ENCODE measurements around the gene CTXN1.
"Not testable (repeated sequence)": the region's sequence is repeated elsewhere in the genome, so short reads cannot be mapped to it uniquely, and the experiment has no call there.

The CTXN1 gene

DNA sequence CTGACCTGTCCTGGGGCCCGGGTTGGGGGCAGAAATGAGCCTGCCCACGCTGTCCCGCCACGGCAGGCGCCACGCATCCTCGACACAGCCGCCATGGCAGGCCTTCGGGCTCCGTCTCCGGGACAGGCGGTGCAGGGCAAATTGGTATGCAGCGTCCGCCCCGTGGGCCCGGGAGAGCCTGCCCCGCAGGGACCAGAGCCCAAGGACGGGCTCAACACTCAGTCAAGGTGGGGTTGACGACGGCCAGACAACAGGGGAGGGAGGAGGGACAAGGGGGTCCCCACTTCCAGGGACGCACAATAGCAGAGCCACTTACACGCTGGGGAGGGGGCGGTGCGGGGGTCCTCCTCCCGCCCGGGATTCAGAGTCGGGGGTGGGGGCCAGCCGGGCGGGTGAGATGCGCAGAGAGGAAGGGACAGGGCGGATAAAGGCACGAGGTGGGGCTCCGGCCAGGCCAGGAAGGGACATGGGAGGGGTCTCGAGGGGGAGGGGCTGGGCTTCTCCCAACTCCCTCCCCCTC, 1.2 kb downstream of the CTXN1 start:
- FAIRE-seq: no peak

GRCh38 chr19:7924241-7924640, 1.7 kb downstream of the CTXN1 start:
- FAIRE-seq: no peak

DNA sequence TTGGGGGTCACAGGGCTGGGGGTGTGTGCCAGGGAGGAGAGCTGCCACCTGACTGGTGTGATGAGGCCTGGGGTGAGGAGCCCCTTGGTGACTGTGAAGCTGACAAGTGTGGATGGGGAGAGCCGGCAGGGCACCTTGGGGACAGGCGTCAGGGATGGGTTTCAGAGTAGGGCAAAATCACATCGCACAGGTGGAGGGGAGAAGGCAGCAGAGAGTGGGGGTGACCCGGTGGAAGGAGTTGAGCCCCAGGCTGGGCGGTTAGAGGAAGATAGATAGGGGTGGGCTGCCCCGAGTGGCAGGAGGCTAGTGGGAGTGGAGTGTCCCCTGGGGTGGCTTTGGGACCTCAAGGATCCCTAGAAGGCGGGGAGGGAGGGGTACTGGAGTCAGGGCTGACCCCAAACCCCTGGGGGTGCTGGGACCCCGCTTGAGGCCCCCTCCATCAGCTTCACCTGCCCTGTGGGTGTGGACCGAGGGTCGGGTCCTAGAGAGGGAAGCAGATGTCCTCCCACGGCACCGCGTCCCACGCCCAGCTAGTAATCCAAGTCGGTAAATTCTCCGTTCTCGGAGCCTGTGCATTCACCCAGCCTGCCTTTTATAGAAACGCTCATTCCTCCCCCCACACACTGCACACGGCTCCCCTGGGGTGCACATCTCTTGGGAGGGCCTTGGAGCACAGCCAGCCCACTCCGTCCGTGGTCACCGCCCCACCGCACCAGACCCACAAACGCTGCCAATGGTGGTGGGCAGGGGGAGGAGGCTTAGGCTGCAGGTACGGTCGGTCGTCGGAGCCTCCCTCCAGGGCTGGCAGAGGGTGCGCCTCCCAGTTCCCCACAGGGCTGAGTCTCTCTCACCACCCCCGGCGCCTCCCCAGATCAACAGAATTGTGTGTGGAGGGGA, 2.4 kb downstream of the CTXN1 start:
- FAIRE-seq: no peak

DNA sequence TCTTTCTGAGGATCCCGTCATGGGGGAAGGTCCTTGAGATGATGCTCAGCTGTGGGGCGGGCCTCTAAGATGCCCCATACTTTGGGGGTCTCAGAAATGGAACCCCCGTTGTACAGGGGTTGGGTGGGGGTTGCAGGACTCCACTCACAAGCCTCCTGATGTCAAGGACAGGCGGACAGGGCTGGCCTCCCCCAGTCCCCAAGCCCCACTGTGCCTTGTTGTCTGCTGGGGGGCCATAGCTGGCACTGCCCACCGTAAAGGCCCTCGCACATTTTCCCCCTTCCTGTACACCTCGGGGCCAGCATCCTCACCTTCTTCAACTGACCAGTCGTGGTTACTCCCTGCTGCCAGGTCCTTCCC, 3.1 kb downstream of the CTXN1 start:
- no peak for FAIRE-seq

DNA sequence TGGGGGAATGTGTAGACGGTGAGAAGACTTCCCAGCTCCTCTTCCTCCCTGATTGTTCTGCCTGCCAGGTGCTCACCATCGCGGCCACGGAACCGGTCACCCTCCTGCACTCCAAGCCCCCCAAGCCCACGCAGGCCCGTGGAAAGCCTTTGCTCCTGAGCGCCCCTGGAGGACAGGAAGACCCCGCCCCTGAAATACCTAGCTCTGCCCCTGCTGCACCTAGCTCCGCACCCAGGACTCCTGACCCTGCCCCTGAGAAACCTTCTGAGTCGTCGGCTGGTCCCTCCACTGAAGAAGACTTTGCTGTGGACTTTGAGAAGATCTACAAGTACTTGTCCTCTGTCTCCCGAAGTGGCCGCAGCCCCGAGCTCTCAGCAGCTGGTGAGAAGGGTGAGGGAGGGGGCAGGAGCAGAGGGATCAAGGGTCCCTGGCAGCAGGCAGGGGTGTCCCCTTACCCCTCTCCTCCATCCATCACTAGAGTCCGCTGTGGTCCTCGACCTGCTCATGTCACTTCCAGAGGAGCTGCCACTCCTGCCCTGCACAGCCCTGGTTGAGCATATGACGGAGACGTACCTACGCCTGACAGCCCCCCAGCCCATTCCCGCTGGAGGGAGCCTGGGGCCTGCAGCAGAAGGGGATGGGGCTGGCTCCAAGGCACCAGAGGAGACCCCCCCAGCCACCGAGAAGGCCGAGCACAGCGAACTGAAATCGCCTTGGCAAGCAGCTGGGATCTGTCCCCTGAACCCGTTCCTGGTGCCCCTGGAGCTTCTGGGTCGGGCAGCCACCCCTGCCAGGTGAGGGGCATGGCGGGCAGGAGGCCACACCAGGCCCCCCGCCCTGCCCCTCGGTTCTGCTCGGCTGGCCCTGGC, 3.7 kb downstream of the CTXN1 start:
- no peak for FAIRE-seq

- FAIRE-seq: no peak
Measured at GRCh38 chr19:7921302-7921966, 4.5 kb downstream of the CTXN1 start.

DNA sequence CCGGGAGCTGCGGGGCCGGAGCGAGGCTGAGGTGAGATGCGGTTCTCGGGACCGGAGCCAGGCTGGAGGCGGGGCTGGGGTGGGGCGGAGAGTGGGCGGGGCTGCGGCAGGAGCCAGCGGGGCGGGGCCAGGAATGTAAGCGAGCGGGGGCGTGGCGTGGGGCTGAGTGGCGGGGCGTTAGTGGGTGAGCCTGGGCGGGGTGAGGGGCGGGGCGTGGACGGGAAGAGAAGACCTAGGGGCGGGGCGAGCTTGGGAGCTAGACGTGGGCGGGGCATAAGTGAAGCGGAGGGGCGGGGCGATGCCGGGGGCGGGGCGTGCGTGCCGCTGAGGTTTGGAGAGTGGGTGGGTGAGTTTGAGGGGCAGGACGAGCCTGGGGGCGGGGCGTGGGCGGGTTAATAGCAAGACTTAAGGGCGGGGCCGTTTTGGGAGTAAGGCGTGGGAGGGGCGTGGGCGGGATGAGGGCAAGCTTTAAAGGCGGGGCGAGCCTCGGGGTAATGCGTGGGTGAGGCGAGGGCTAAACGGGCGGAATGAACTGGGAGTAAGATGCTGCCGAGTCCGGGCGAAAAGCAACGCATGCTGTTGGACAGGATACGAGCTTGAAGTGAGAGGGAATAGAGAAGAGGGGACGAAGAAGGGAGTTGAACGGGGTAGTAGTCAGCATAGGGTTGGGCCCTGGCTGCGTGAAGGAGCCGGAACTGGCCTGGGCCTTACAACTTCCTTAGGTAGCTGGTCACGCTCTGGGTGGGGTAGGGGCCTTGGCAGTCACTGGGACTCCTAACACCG, 5.2 kb downstream of the CTXN1 start:
- no peak for FAIRE-seq

GRCh38 chr19:7919610-7920518, 6.1 kb downstream of the CTXN1 start, which contains the start of gene SNAPC2:
TSS of gene SNAPC2 (plus strand) at chr19:7920338. CDS start at chr19:7920367, 29 bp downstream.
- peak; percentile 55 for FAIRE-seq

GRCh38 chr19:7918615-7919421, 7.1 kb downstream of the CTXN1 start:
- FAIRE-seq: no peak

DNA sequence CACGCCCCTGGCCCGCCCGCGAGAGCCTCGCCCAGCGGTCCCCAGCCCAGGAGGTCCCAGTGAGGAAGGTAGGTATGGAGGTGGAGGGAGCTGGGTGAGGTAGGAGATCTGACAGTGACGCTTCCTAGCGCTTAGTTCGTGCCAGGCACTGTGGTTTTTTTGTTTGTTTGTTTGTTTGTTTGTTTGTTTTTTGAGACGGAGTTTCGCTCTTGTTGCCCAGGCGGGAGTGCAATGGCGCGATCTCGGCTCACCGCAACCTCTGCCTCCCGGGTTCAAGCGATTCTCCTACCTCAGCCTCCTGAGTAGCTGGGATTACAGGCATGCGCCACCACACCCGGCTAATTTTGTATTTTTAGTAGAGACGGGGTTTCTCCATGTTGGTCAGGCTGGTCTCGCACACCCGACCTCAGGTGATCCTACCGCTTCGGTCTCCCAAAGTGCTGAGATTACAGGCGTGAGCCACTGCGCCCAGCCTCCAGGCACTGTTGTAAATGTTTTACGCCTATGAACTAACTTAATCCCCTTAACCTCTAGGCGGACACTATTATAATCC, 7.8 kb downstream of the CTXN1 start:
- FAIRE-seq: not testable (repeated sequence)

- no peak for FAIRE-seq
Measured at GRCh38 chr19:7917267-7918061, 8.5 kb downstream of the CTXN1 start.

DNA sequence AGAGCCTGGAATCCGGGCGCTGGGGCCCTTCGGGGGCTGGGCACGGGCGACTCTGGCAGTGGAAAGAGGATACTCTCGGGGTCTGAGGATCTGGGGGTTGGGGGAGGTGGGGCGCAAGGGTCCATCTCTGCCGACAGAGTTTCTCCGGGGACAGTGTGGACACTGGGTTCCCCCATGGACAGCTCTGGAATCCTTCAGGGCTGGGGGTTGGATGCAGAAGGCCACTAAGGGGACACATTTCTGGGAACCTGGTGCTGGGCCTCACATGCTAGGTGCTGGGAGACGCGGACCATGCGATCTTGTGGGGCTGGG, 9.0 kb downstream of the CTXN1 start:
- FAIRE-seq: no peak

DNA sequence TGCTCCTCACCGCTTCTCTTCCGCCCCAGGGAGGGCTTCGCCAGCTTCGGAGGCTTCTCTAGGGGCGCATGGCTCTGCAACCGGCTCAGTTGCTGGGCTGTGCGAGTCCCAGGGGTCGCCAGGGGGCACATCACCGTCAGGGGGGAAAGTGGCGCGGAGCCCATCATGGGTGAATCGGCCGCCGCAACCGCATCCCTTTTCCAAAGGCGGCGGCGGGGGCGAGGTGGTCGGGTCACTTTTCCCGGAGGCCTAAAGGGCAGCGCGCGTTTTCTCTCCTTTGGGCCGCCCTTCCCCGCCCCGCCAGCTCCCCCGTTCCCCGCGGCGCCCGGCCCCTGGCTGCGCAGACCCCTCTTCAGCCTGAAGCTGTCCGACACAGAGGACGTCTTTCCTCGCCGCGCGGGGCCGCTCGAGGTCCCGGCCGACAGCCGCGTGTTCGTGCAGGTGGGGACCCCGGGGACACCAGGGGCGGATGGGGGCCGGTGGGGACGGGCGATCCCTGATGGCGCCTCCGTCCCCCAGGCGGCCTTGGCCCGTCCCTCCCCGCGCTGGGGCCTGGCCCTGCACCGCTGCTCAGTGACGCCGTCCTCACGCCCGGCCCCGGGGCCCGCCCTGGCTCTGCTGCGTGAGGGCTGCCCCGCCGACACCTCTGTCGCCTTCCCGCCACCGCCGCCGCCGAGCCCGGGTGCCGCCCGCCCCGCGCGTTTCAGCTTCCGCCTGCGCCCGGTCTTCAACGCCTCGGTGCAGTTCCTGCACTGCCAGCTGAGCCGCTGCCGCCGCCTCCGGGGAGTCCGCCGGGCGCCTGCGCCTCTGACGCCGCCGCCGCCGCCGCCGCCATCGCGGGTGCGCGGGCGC, 9.6 kb downstream of the CTXN1 start:
- no peak for FAIRE-seq

GRCh38 chr19:7915250-7916102, 10.5 kb downstream of the CTXN1 start:
- FAIRE-seq: no peak

DNA sequence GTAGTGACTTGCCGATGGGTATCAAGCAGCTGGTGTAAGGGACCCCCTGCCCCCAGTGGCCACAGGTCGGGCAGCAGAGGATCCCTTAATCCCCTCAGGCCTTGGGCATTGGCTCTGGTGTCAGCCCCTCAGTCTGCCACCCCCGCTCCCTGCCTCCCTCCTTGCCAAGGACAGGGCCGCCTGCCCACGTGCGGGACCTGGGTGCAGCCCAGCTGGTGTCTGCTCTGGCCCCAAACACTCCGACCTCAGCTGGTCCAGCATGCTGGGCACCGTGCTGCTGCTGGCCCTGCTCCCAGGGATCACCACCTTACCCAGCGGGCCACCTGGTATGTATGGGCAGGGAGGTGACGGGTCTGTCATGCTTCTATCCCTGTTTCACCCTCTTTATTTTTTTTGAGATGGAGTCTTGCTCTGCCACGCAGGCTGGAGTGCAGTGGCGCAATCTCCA, 11.3 kb downstream of the CTXN1 start, which contains the start of gene TGFBR3L:
TGFBR3L (plus strand) TSS at position 233 of the 448 bp plus-strand sequence.
- no peak for FAIRE-seq

DNA sequence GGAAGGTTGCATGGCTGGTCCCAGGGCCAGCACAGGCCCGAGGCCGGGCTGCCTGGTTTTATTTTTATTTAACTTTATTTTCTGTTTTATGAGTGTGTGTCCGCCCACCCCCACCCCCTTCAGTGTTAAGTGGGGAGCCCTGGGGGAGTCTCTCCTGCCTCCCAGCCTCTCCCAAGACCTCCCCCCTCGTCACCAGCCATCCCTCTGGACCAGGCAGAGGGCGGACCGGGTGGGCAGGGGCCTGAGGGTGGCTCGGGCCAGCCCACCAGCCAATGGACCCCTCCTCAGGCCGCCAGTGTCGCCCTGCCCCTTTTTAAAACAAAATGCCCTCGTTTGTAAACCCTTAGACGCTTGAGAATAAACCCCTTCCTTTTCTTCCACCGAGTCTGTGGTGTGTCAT, 11.8 kb downstream of the CTXN1 start:
- FAIRE-seq: no peak

- FAIRE-seq: no peak
Measured at GRCh38 chr19:7913652-7914051, 12.3 kb downstream of the CTXN1 start.

Data from A204.1 (cell line).